ENCODE results near the gene HHEX.

DNA sequence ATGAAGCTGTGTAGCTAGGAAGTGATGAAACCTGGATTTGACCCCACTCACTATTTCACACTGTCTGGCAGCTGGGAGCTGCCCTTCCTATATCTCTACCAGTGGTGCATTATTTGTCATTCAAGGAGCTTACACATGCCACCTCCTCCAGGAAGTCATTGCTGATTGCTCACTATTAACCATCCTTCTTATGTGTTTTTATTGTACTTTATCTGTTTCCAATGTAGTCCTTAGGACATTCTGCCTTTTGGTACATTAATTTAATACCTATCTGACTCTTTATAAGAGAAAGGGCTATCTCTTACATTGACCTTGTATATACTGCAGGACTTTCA is 31.0 kb downstream of the HHEX start:
- TF ChIP-seq, protein P1, sequence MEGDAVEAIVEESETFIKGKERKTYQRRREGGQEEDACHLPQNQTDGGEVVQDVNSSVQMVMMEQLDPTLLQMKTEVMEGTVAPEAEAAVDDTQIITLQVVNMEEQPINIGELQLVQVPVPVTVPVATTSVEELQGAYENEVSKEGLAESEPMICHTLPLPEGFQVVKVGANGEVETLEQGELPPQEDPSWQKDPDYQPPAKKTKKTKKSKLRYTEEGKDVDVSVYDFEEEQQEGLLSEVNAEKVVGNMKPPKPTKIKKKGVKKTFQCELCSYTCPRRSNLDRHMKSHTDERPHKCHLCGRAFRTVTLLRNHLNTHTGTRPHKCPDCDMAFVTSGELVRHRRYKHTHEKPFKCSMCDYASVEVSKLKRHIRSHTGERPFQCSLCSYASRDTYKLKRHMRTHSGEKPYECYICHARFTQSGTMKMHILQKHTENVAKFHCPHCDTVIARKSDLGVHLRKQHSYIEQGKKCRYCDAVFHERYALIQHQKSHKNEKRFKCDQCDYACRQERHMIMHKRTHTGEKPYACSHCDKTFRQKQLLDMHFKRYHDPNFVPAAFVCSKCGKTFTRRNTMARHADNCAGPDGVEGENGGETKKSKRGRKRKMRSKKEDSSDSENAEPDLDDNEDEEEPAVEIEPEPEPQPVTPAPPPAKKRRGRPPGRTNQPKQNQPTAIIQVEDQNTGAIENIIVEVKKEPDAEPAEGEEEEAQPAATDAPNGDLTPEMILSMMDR (IDR thresholded peaks at IDR 0.05), result no peak
- no peak for TF ChIP-seq ZFX (IDR thresholded peaks at IDR 0.05; ENCODE audit: borderline replicate concordance)

All from 22Rv1 (cell line).